Tracheal epithelial cell (primary cell): ENCODE data around the gene ZFP64. TPM values are rescaled to one million over a fixed set of nuclear protein-coding genes. Genes with fewer than 3 reads are reported as not detected.

Experiments
- total RNA-seq: library from RNA; depleted of rRNA; stranded (reverse); fragments of >200 nt; gene quantifications from 2 replicates; pipeline ENCODE4 v1.2.1, GENCODE V29; 2014

ZFP64 gene
- total RNA-seq: 47.5 and 50.3 TPM in 2 replicates

GRCh38 chr20:52191132-52191915 lies at the start of gene ZFP64:
Gene ZFP64, minus strand, starts transcription at chr20:52191779. Its CDS starts 143 bp downstream, at chr20:52191636.

